C1 segment of cervical spinal cord (tissue), 14 donors: Measurements from ENCODE around the gene ATP6V1F.

ENCODE experiments used
- DNase-seq, 14 donors: peaks; one replicate each; lab custom pipeline; 2025; lab: John Stamatoyannopoulos, UW

The ATP6V1F gene

GRCh38 chr7:128882134-128882533 lies 19.5 kb downstream of the ATP6V1F start:
- DNase-seq = no peak

- DNase-seq = peak in 12 of 14 donors; percentile 16 to 79 (median 42)
Observed at GRCh38 chr7:128883622-128884448, 21.2 kb downstream of the ATP6V1F start.

DNA sequence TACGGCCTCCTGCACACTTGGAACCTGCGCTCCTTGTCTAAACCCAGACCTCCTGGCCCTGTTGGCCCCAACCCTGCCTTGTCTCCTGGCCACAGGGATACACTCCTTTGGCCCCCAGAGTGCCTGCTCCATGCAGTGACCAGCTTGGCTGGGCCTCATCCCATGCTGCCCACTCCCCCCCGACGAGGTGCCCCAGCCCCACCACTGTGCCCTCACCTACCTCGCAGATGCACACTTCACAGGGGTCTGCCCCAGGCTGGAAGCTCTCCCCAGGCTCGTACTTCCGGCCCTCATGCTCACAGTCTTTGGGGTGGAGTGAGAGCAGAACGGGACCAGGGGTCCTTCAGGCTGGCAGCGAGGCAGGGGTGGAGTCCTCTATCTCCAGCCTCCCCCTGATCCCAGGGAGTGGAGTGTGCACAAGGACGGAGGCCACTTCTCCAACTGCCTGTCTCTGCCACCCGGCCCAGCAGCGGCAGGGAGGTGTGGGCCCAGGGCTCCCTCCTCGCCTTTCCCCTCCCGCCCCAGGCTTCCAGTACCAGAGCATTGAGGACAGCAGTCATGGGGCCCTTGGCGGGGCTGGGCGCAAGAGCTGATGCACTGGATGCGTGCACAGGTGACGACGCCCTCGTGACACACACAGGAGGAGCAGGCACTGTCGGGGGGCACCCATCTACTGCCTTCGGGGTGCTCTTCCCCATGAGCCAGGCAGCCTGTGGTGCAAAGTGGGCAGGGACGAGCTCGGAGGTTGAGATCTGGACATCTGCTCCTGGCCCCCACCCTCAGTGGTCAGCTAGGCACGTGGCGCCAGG lies 22.1 kb downstream of the ATP6V1F start:
- no peak for DNase-seq

- DNase-seq = no peak
Observed at GRCh38 chr7:128885370-128886187, 22.9 kb downstream of the ATP6V1F start.

DNA sequence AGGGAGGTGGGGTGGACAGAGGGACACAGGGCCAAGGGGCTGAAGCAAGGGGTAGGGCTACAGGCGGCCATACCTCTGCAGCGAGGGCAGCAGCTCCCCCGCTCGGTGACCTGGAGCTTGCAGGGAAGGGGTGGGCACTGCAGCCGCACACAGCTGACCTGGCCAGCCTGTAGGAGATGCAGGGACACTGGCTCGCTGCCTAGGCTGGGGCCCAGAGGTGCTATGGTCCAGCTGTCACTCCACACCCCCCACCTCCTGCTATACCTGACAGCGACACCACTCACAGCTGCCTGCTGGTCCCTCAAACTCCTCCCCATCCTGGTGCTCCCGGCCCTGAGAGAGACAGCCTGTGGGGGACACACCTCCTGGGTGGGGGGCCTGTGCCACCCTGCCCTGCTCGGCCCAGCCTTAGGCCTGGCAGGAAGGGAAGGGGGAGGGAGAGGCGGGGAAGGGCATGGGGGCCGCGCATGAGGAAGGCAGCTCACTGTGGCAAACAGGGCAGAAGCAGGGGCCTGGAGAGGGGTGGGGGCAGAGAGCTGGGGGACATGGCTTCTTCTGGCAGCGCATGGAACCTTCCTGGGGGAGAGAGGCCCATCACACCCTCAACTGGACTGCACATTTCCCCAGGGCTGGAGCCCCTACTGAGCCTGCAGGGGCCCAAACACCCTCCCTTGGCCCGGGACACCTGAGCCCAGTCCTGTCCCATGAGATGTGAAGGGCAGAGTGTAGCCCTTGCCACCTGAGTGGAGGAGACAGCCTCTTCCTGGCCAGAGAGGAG lies 23.9 kb downstream of the ATP6V1F start:
- no peak for DNase-seq

GRCh38 chr7:128887169-128888038 lies 24.7 kb downstream of the ATP6V1F start:
- DNase-seq = no peak

- no peak for DNase-seq
Observed at GRCh38 chr7:128888039-128888755, 25.5 kb downstream of the ATP6V1F start.

DNA sequence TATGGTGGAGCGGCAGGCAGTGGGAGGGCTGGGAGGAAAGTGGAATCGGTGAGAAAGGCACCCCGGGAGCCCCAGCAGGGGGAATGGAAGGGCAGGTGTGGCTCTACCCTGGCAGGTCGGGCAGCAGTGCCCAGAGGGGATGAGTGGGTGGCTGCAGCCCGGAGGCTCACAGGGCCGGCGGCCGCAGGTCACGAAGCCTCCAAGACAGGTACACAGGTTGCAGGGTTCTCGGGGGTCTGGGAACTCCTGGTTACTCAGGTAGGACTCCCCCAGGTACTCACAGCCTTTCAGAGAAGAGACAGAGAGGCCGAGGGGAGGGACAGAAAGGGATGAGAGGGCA lies 26.1 kb downstream of the ATP6V1F start:
- DNase-seq = no peak

DNA sequence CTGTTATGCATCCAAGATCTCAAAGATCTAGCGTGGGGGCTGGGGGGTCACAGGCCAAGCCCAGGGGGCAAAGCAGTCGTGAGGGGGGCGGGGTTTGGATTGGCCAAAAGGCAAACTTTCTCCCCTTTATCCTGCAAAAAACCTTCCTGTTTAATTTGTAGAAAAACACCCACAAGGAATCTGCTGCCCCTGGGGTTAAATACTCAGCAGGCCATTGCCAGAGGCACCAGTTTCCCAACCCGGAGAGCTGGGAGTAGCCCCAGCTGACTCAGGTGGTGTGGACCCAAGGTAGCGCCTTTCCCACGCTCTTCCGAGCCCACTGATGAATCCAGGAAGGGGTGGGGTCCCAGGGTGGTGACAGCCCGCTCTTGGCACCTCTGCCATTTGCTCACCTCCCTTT lies 26.5 kb downstream of the ATP6V1F start:
- no peak for DNase-seq

- no peak for DNase-seq
Observed at GRCh38 chr7:128890306-128891109, 27.9 kb downstream of the ATP6V1F start.

DNA sequence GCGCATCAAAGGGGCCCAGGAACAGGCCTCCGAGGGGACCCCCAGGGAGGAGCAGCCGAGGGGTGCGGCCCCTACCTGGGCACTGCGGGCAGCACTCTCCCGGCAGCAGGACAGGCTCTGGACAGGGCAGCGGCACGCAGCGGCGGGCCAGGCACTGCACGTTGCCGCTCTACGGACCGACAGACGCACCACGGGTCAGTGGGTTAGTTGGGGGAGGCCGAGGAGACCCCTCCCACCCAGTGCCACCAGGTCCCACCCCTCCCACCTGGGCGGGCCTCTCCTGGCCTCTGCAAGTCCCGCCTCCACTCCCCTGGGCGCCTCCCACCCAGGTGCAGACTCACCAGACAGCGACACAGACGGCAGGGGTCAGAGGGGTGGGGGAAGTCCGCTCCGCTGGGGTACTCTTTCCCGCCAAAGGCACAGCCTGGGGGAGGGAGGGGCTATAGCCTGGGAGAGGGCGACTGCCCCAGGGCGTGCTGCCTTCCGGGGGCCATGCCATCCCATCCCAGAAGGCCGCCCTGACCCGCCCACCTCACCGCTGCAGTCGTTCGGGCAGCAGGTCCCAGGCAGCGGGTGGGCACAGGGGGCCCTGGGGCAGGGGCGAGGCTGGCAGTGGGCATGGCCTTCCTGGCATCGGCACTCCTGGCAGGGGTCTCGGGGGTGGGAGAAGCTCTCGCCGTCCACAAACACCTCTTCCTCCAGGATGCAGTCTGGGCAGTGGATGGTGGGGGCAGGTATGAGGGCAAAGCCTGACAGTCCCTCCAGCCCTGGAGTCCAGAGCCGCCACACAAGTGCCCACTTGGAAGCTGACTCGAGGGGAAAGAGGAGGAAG lies 28.7 kb downstream of the ATP6V1F start:
- no peak for DNase-seq

GRCh38 chr7:128891942-128892269 lies 29.2 kb downstream of the ATP6V1F start:
- no peak for DNase-seq

DNA sequence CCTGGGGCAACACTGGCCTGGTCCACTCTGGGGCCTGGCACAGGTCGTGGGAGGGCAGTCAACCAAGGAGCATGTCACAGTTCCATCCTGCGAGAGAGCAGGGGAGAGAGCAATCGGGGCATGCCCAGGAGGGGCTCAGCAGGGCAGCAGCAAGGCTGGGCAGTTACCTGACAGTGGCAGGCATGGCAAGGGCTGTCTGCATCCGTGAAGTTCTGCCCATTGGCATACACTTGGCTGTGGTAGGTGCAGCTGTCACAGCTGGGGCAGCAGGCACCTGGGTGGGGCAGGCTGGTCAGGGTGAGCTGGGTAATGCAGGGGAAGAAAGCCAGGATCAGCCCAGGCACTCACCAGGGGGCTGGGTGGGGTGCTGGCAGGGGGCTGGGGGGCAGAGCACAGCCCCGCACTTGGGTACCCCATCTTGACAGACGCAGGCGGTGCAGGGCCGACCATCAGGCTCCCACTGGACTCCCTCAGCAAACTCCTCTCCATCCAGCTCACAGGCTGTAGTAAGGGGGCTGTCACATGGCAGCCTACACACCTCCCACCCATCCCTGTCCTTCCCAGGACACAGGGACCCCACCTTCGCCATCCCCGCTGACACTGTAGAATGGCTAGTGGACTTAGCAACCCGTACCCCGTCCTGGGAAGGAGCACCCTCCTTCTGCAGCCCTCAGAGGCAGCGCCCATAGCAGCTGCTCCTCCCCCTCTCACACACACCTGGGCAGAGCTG lies 30.0 kb downstream of the ATP6V1F start:
- DNase-seq = no peak

DNA sequence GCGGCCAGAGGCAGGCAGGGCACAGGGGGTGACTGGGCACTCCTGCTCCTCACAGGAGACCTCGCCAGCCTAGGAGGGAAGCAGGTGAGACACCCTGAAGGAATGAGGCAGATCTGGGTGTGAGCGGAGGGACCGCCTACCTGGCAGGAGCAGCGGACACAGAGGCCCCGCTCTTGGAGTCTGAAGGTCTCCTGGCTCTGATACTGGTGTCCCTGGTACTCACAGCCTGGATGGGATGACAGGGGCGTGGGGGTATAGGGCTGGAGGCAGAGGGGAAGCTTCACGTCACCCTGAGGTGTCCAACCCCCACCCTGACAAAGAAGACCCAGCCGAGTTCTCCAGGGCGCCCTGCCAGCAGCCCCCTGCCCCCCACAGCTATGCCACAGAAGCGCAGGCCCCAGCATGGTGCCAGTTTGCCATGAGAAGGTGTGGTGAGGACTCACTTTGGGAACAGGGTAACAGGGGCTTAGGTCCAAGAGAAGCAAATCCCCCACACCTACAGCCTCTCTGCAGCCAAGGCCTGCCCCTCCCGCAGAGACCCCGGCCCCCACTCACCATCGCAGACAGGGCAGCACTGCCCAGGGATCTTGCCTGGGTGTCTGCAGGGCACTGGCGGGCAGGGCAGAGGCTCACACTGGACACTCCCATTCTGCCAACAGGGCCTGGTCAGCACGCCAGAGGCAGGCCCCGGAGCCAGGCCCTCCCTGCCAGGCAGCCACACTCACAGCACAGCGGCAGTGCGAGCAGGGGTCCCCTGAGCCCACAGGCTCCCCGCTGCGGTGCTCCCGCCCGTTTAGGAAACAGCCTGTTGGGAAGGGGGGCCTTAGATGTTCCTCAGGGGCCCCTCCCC lies 30.8 kb downstream of the ATP6V1F start:
- no peak for DNase-seq

DNA sequence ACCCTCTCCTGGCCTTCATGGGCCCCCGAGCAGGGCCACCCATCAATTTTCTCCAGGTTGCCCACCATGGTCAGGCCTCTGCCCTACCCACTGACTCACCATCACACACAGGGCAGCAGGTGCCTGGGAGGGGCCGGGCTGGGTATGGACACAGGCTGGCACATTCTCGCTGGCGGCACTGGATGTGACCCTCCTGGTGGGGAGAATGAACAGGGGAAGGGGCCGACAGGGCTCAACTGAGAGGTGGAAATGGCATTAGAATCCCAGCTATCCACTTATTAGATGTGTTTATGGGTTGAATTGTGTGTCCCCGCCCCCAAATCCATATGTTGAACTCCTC lies 31.4 kb downstream of the ATP6V1F start:
- no peak for DNase-seq

DNA sequence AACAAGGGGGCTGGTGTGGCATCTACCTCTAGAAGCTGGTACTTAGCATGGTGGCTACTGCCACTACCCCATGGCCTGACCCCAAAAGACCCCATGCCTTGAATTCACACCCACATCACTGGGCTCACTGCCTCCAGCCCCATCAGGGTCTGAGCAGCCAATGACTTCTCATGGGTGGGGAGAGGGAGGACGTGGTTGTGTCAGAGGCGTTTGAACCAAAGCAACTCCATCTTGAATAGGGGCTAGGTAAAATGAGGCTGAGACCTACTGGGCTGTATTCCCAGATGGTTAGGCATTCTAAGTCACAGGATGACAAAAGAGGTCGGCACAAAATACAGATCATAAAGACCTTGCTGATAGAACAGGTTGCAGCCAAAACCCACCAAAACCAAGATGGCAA lies 32.7 kb downstream of the ATP6V1F start:
- no peak for DNase-seq

DNA sequence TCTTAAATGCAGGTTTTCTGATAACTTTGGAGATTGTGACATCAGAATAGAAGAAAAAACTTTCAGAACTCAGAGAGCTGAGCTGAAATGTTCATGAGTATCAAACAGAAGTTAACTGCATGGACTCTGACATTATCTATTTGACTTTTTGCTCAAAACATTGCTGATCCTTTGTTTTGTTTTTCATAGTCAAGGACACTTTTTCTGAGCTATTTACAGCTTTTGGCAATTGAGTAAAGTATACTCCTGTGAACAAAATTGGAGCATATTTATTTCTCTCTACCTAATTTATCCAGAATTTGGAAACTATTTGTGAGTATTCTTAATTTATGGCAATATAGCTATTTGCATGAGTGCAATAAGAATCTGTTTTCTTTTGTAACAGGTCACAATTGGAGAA lies 36.7 kb downstream of the ATP6V1F start:
- DNase-seq = no peak
